Stimulated activated CD8-positive, alpha-beta memory T cell treated with anti-CD3 and anti-CD28 coated beads, Interleukin-15, amount 100 ng/mL, for 1 hour (primary cell): ENCODE results near the gene SLC4A11.
"Not testable (repeated sequence)": the region's sequence is repeated elsewhere in the genome, so short reads cannot be mapped to it uniquely, and the experiment has no call there.

ENCODE experiments used
- DNase-seq: peaks from one replicate; pipeline ENCODE4 v3.0.0-alpha.2; 2020; ENCODE audit warnings: low read depth

Gene SLC4A11

DNA sequence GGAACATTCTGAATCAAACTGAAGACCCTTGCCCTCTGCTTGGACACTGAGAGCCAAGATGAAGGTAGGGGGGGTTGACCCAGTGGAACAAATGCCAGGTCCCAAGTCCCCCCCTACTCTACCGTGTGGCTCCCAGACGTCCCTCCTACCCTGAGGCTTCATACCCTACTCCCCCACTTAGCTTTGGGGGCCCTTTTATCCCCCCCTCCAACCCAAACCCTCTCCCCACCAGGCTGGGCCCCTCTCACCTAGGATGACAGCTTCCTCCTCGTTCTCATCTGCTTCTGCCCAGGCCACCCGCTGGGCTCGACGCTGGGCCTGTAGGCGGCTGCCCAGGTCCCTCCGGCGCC lies 36.0 kb downstream of the SLC4A11 start:
- DNase-seq, result no peak

DNA sequence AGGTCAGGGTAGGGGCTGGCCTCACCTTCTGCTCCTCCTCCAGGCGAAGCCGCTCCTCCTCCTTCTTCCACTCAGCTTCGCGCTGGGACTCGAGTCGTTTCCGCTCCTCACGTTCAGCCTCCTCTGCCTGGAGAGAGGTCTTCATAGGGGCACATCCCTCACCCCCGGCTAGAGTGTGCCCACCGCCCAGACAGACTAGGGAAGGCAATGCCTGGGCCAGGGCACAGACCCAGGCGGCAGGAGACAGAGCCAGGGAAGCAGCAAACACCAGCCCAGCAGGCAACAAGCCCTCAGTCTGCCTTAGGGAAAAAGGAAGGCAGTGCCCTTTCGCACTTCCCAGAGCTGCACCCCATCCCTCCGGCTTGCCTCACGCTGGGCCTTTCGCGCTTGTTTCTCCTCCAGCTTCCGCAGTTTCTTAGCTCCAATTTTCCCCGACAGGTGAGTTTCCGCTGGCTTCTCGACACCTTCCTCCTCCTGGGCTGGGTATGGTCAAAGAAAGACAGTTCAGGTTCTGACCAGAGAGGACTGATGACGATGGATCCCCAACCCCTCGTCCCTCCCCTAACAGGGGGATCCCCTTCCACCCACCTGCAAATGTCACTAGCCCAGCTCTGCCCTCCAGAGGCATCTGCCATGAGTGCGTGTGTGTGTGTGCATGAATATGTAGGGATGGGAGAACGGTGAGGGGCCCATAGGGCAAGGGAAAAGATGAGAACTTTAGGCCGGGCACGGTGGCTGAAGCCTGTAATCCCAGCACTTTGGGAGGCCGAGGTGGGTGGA lies 38.8 kb downstream of the SLC4A11 start:
- DNase-seq, result no peak

DNA sequence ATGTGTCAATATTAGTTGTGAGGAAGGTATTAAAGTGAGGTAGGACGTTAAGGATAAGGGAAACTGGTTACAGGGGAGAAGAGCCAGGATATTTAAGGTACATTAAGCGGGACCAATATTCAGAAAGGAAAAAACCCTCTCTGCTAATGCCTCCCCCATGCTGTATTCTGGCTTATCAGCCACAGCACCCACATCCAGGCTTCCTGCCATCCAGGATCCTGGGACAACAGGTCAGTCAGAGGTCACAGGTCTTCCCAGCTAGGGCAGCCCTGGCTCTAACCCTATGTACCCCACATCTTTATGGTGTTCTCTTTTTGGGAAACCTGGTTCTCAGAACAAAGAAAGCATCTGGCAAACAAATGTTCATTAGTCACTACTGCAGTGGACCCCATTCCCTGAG lies 39.8 kb downstream of the SLC4A11 start:
- no peak for DNase-seq

DNA sequence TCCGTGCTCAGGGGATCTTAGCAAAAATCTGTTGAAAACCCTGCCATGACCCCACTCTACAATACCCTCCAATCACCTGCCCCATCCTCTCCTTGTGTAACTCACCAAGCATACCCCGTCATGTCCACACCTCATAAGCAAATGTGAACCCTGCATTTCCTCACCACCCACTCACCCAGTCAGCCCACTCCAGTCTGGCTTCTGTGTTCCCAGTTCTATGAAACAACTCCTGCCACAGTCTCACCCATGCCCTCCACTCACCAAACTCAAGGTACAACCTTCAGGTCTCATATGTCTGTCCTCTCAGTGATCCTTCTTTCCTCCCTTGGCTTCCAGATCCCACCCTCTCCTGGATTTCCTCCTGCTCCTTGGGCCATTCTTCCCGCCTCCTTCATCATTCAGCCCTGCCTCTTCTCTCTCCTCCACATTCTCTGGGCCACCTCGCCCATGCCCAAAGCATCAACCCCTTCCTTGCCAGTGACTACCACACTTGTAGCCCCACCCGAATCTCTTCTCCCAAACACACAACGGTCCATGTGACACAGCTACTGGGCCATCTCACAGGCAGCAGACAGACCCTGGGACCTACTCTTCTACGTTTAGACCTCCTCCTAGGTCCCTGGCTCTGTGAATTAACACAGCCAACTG lies 43.3 kb downstream of the SLC4A11 start:
- no peak for DNase-seq

DNA sequence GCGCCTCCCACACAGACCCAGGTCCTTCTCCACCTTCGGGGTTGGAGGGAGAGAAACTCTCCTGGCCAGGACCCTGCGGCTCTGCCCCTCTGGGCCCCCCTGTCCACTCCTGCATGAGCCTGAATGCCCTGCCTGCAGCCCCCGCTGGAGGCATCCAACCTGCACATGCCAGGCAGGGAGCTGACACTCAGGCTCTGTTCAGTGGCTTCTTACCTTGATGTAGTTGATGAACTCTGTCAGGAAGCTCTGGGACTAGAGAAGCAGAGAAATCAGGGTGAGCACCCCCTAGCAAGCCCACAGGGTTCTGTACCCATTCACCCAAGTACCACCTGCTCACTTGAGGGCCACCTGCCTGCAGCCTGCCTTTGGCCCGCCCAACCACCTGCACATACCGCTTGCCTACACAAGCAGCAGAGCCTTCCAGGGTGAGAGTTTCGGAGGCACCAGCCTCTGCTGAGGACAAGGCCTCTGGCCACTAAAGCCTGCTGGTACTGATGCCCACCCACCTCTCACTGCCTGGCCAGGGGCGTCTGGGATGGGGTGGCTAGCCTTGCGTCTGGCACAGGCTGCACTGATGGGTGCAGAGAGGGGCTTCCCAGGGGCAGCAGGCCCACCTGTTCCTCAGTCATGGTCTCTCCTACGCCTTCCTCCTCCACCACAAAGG lies 44.2 kb downstream of the SLC4A11 start:
- no peak for DNase-seq

DNA sequence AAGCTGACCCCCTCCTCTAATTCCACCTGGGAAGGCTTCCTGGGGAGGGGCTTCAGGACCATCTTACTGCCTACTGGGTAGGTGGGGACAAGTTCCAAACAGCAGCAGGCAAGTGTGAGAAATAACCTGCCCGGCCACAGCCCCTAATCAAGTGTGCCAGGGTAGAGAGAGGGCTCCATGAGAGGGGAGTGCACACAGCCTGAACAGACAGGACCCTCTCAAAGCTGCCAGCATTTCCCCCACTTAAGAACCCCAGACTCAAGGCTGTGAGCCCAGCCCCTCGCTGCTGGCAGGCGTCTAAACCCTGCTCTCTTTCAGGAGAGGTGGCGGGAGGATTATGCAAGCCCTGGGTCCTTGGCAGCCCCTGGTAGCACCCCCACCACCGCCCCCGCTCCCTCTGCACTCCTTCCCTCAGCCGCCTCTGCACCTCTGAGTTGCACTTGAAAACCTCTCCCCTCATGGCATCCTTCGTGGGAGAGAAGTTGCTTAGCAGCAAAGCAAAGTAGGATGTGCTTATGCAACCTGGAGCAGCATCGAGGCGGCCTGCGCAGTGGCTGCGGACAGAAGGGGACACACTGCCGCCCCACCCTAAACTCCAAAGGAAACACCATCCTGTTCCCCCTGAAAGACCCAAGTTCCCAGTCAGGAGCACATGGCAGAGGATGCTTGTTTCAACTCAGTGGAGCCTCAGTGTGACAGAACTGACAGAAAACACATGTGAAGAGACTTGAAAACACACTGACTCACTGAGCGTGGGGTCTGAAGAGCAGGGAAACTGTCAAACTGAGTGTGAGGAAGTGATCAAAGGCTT lies 45.0 kb downstream of the SLC4A11 start:
- no peak for DNase-seq

DNA sequence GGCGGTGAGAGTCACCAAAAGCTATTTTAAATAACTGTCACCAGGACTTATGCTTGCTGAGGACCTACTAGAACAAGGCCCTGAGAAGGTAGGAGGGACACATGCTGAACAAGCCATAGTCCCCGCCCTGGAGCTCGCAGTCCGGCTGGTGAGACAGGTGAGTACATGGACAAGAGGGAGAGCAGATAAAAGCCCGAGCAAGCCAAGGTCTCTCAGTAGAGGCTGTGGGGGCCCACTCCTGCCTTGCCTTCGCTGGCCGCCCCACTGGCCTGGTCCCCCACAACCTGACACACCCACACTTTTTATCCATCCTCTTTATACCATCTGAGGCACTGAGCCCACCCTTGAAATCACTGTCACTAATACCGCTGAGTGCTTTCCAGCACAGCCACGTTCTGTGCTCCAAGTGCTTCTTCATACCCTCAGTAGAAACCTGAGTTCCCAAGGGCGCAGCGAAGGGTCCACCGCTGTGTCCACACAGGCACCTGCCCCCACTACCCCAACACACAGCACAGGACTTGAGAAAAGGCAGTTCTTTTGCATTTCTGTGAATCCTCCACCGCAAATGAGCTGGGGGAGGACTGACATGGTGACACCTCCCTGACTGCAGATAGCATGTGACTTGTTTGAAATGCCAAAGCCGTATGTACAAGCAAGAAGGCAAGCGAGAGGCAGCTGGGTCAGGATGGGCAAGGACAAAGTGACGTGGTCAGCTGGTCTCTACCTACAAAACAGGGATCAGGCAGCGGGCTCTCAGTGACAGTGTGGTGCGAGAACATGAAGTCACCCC lies 46.6 kb downstream of the SLC4A11 start:
- no peak for DNase-seq

DNA sequence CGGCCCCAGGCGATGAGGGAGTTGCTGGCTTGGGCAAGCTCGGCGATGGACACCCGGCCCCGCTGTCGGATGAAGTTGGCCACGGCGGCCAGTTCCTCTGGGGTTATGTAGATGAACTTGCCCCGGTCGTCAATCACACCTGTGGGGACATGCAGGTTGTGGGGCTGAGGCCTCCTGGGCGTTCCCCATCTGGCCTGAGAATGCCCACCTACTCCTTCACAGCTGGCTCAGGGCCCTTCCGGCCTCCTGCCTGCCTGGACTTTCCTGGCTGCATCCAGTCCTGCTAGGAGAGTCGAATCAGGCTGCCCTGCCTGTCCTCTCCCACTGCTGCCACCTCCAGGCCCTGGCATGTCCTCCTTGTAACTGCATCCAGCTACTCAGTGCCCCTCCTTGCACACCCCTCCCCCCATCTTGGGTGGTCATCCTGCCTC lies 48.3 kb downstream of the SLC4A11 start:
- DNase-seq, result no peak

DNA sequence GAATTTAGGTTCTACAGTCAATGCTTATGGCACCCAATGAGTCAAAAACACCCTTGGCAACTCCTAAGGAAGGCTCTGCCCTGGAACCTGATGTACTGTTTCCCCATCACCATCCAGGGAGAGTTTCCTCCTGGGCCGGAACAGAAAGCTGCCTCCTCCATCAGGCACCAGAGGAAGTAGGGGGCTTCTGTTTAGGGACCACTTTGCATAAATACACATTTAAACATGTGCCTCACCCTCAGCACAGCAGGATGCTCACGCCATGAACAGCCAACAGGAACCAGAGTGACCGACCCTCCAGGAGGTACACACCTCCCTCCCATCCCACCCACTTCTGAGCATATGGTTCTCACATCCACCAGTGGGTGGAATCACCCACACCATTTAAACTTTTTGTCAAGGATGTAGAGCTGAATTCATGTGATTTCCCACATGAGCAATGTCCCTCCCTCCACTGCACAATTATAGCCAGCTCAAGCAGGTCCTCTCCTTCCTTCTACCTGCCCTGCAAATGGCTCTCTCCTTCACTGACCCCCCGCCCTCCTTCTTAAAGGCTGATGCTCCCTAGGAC lies 49.3 kb downstream of the SLC4A11 start:
- no peak for DNase-seq

DNA sequence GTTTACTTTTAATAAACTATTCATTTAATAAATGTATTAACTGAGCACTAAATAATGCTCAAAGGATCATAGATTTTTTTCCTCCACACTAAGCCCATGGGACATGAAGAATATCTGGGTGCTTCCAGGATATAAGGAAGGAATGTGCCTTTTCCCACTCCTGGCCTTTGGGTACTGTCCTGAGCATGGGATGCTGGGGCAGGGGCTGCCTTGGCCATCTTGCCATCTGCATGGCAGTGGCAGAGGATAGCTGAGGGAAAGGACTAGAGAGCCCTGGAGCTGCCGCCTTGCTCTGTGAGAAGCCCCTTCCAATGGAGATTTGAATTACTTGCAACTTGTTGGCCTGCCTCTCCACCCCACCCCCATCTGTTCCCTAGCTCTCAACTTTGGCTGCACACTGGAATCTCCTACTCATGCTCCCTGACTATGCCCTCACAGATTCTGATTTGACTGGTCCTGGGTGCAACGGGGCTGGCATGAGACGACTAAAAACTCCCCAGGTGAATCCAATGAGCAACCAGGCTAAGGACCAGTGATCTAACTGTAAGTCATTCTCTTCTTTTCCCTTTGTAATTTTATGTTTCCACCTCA lies 50.1 kb downstream of the SLC4A11 start:
- no peak for DNase-seq

DNA sequence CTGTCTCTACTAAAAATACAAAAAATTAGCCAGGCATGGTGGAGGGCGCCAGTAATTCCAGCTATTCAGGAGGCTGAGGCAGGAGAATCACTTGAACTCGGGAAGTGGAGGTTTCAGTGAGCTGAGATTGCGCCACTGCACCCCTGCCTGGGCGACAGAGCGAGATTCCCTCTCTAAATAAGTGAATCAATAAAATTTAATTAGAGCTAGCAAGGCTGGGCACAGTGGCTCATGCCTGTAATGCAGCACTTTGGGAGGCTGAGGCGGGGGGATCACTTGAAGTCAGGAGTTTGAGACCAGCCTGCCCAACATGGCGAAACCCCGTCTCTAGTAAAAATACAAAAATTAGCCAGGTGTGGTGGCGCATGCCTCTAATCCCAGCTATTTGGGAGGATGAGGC lies 51.1 kb downstream of the SLC4A11 start:
- DNase-seq, result not testable (repeated sequence)

DNA sequence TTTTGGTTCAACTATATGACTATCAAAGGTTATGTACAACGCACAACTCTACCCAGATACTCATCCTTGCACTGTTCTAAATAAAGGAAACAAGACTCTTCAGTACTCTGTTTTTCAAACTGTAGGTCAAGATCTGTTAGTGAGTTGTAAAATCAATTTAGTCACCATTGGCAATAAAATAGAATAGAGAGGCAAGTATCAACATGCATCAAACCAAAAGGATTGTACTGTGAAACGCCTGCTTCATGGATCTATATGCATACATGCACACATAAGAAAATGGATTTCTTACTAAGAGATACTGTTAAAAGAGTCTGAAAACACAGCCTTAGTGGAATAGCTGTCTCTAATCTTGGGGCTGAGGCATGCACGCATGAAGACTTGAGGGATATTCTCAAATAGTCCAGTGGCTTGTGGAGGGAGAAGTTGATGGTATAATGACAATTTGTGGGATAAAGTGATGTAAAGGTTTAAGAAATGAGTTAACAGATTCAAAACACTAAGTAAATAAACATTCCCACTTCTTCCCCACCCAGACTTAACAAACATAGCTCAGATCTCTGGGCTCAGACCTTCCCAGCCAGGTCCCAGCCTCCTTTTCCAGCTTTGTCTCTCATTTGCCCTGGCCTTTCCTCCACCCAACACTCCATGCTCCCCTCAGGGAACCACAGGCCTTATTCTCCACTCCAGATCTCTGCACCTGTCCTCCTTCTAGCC lies 54.9 kb downstream of the SLC4A11 start:
- no peak for DNase-seq

DNA sequence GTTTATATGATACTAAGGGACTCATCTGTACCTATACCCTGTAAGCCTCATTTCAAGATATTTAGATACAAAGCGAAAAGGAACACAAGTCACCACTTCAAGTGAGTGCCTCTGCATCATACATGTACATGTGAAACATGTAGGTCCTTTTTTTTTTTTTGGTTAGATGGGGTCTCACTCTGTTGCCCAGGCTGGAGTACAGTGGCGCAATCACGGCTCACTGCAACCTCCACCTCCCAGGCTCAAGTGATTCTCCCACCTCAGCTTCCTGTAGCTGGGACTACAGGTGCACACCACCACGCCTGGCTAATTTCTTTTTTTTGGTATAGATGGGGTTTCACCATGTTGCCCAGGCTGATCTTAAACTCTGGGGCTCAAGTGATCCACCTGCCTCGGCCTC lies 56.6 kb downstream of the SLC4A11 start:
- DNase-seq, result not testable (repeated sequence)

DNA sequence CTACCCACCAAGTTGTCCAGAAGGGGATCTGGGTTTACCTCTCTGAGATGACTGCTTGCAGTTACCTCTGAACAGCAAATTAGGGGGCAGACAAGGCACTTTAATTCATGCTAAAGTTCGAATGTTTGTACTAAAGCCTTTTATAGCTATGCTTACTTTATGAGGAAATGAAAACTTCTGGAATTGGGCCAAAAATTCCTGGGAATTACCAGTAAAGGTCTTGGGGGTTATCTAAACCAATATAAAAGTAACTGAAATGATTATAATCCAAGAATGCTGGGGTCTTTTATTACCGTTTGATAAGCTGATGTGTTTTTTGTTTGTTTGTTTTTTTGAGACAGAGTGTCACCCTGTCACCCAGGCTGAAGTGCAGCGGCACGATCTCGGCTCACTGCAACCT lies 57.7 kb downstream of the SLC4A11 start:
- no peak for DNase-seq

DNA sequence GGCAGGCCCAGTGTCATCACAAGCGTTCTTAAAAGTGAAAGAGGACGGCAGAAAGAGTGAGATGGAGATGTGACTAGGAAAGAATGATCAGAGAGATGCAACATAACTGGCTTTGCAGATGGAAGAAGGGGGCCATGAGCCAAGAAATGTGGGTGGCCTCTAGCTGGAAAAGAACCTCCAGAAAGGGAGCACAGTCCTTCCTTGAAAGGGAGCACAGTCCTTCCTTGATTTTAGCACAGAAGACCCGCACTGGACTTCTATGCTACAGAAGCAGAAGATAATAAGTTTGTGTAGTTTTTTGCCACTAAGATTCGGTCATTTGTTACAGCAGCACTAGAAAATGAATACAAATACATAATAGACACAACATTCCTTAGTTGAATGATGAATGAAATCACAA lies 58.7 kb downstream of the SLC4A11 start:
- DNase-seq, result no peak

DNA sequence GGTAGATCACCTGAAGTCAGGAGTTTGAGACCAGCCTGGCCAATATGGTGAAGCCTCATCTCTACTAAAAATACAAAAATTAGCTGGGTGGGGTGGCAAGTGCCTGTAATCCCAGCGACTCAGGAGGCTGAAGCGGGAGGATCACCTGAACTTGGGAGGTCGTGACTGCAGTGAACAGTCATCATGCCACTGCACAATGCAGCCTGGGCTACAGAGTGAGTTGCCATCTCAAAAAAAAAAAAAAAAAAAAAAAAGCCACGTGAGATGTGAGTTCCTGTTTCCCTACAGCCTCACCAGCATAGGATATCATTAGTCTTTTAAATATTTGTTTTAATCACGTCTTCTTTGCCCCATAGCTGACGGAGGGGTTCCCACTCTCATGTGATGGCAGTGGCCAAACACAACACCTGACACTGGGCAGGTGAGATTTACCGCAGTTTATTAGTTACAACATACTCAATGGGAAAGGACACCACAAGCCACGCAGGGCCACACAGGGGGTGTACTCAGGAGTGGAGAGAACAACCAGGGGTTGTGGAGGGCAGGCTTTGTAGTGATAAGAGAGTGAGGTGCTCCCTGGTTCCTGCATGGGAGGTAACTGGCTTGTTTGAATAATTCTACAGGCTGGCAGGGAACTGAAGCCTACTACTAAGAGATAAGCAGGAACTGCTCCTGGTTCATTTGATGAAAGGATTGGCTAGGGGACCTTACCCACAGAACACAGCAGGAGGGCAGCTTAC lies 61.1 kb downstream of the SLC4A11 start:
- no peak for DNase-seq
